GM23248 (cell line): Measurements from ENCODE around the gene IFNA5. TPM values are rescaled to one million over a fixed set of nuclear protein-coding genes. Genes with fewer than 3 reads are reported as not detected.

Experiments used
- DNase-seq: peaks from one replicate; pipeline ENCODE4 v3.0.0-alpha.2; 2015
- H2AFZ ChIP-seq: fragments of 200-600 bp; sonication (generic); 2 replicates; pipeline ENCODE4 v1.6.1; 2016; ENCODE audit warnings: antibody characterized with exemption
- H3F3A ChIP-seq: fragments of 200-600 bp; sonication (generic); 2 replicates; pipeline ENCODE4 v1.6.1; 2016; ENCODE audit warnings: mild to moderate bottlenecking, antibody characterized with exemption, mixed run types; ENCODE audit not compliant: insufficient read depth
- H3K27ac ChIP-seq: fragments of 200-600 bp; sonication (generic); 2 replicates; pipeline ENCODE4 v1.5.1; 2016; ENCODE audit warnings: mild to moderate bottlenecking
- H3K27me3 ChIP-seq: fragments of 200-600 bp; sonication (generic); replicated peaks from 2 replicates; pipeline ENCODE4 v1.6.1; 2016; ENCODE audit warnings: mild to moderate bottlenecking; ENCODE audit not compliant: insufficient read depth
- H3K36me3 ChIP-seq: fragments of 200-600 bp; sonication (generic); 2 replicates; pipeline ENCODE4 v1.6.1; 2016; ENCODE audit warnings: low read depth, mild to moderate bottlenecking
- H3K4me1 ChIP-seq: fragments of 200-600 bp; sonication (generic); 2 replicates; pipeline ENCODE4 v1.6.1; 2016; ENCODE audit warnings: mild to moderate bottlenecking; ENCODE audit not compliant: insufficient read depth
- H3K4me2 ChIP-seq: fragments of 200-600 bp; sonication (generic); one replicate; pipeline ENCODE4 v1.6.1; 2016; ENCODE audit warnings: mild to moderate bottlenecking; ENCODE audit not compliant: unreplicated experiment
- H3K4me3 ChIP-seq: fragments of 200-600 bp; sonication (generic); 2 replicates; pipeline ENCODE4 v1.5.1; 2016; ENCODE audit warnings: mild to moderate bottlenecking
- H3K79me2 ChIP-seq: fragments of 200-600 bp; sonication (generic); 2 replicates; pipeline ENCODE4 v1.6.1; 2016; ENCODE audit warnings: mild to moderate bottlenecking; ENCODE audit not compliant: insufficient read depth
- H3K9ac ChIP-seq: fragments of 200-600 bp; sonication (generic); 2 replicates; pipeline ENCODE4 v1.6.1; 2016; ENCODE audit warnings: mild to moderate bottlenecking
- H3K9me2 ChIP-seq: fragments of 200-600 bp; sonication (generic); 2 replicates; pipeline ENCODE4 v1.6.1; 2016; ENCODE audit warnings: mixed run types, mild to moderate bottlenecking, moderate library complexity; ENCODE audit not compliant: insufficient read depth
- H3K9me3 ChIP-seq: fragments of 200-600 bp; sonication (generic); one replicate; pipeline ENCODE4 v1.6.1; 2017; ENCODE audit warnings: low read depth
- H4K20me1 ChIP-seq: fragments of 200-600 bp; sonication (generic); 2 replicates; pipeline ENCODE4 v1.6.0; 2016; ENCODE audit not compliant: insufficient read depth
- EZH2 ChIP-seq: fragments of 200-600 bp; sonication (generic); IDR thresholded peaks from 2 replicates; pipeline ENCODE4 v1.6.1; 2018; ENCODE audit warnings: antibody characterized with exemption, mild to moderate bottlenecking; ENCODE audit not compliant: insufficient read depth, poor library complexity, severe bottlenecking
- EZH2phosphoT487 ChIP-seq: fragments of 200-600 bp; sonication (generic); IDR thresholded peaks from 2 replicates; pipeline ENCODE4 v1.6.1; 2018; ENCODE audit warnings: antibody characterized with exemption, moderate library complexity, mild to moderate bottlenecking, low read depth; ENCODE audit not compliant: insufficient read depth
- WGBS, 2 experiments: methylation state at CpG; one replicate each; pipeline ENCODE4 v1.1.6; 2015 to 2017; ENCODE audit warnings: low lambda C conversion rate in 2 of 2, low coverage in 1 of 2; ENCODE audit errors: missing lambda C conversion rate in 2 of 2; 5-methylcytosine and 5-hydroxymethylcytosine counted together
- in situ Hi-C: fragments of 300-500 bp; cut with MboI; formaldehyde crosslinking; loops from 2 replicates; pipeline ENCODE4 v1.15.0; 2020
- polyA plus RNA-seq: library from polyadenylated mRNA; unstranded; fragments of >200 nt; fragmentation: Nextera tagmentation; extraction: Ambion mirVana; gene quantifications from 2 replicates; pipeline ENCODE4 v1.2.1, GENCODE V29; 2016
- total RNA-seq: library from RNA; depleted of rRNA; stranded (reverse); fragments of >200 nt; shearing (Covaris generic); gene quantifications from 2 replicates; pipeline ENCODE4 v1.2.3, GENCODE V29; 2014; rRNA removed

The IFNA5 gene
- total RNA-seq (not detected in 2 replicates), polyA plus RNA-seq (not detected in 2 replicates)

DNA sequence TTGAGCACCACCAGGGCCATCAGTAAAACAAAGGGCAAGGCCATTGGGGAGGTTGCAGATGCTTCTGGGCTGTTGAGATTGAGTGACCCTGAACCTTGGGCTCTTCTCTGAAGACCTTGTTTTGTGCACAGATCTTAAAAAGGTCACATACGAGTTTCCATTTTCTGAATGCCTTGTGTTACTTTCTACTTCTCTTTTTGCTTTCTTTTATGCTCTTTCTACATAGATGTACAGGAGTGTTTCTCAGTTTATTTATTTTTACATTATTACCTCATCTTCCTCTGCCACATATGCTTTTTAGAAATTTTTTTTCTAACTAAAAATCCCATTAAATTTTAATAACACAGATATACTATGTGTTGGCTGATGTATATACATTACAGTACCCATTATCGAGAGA is at the start of gene IFNA5:
Gene IFNA5 (minus strand): TSS at position 101 of the 400 bp plus-strand sequence. CDS start 57 bp downstream, at position 44.
- TF ChIP-seq EZH2: no peak
- no peak for TF ChIP-seq EZH2phosphoT487
- Histone ChIP-seq H3K9me2 (no peaks in the 10 kb centered on the region), H2AFZ (no peak within 1 kb of the TSS), H3K9ac (no peak within 1 kb of the TSS), H3K4me3 (no peak within 1 kb of the TSS), H3K27me3 (peaks cover 73% of the 10 kb centered on the region), H3K4me1 (no peaks in the 10 kb centered on the region), H4K20me1 (no peaks in the 10 kb centered on the region), H3K79me2 (no peaks in the 10 kb centered on the region), H3K27ac (no peak within 1 kb of the TSS), H3K4me2 (no peak within 1 kb of the TSS), H3K9me3 (no peaks in the 10 kb centered on the region), H3F3A (no peaks in the 10 kb centered on the region), H3K36me3 (no peaks in the 10 kb centered on the region)
- WGBS, 2 experiments: 70 to 80% methylated on average over 2 of the region's 2 CpGs
- DNase-seq: no peak
- in situ Hi-C loops: no loop called here

DNA sequence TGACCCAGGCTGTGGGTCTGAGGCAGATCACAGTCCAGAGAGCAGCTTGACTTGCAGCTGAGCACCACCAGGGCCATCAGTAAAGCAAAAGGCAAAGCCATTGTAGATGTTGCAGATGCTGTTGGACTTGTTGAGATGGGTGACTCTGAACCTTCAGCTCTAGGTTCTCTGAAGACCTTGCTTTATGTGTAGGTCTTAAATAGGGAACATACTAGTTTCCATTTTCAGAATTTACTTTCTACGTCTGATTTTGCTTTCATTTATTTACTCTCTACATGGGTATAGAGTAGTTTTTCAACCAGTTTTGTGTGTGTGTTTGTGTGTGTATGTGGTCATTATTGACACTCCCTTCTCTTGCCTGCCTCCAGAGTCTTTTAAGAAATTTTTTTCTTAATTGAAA is 45.7 kb upstream of the IFNA5 start, which contains the start of gene IFNA6:
Gene IFNA6 (minus strand): TSS at position 101 of the 400 bp plus-strand sequence. CDS start 0 bp downstream, at position 101.
- DNase-seq: no peak
- no peak within 1 kb of the TSS for H2AFZ ChIP-seq
- WGBS, 2 experiments: 50 to 61% methylated on average over 1 of the region's 1 CpG
- H4K20me1 ChIP-seq: no peaks in the 10 kb centered on the region
- H3K9me2 ChIP-seq: no peaks in the 10 kb centered on the region
- TF ChIP-seq EZH2phosphoT487 (no peak), EZH2 (no peak)
- H3K9ac ChIP-seq: no peak within 1 kb of the TSS
- no peak within 1 kb of the TSS for H3K4me3 ChIP-seq
- H3K9me3 ChIP-seq: no peaks in the 10 kb centered on the region
- H3K27ac ChIP-seq: no peak within 1 kb of the TSS
- in situ Hi-C loops: no loop called here
- H3K4me1 ChIP-seq: no peaks in the 10 kb centered on the region
- H3K4me2 ChIP-seq: no peak within 1 kb of the TSS
- H3K27me3 ChIP-seq: peaks cover 55% of the 10 kb centered on the region
- no peaks in the 10 kb centered on the region for H3K79me2 ChIP-seq
- no peaks in the 10 kb centered on the region for H3K36me3 ChIP-seq
- H3F3A ChIP-seq: no peaks in the 10 kb centered on the region

DNA sequence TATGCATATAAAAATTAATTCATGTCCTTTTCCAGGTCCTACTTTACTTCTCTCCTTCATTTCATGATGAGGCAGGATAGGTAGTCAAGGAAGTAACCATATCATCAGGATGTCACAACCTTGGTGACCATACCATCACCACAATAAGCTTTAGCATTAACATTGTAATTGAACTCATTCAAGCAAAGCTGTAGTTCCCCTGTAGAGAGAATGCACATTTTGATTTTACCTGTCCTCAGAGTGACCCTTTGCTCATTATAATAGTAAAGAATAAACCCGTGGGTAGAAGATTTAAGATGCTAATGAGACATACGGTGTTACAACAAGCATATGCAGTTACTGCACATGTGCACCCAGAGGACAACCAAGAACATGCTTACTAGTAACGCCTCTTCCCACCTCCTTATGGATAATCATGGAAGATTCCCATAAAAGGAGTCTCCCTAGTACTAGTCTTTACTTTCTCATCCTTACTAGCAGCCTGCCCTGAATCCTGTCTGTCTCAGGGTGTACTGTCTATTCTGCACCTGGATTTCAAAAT is 43.4 kb upstream of the IFNA5 start:
- Histone ChIP-seq H2AFZ (no peak overlapping the region), H3K36me3 (no peaks in the 10 kb centered on the region), H3K9ac (no peak overlapping the region), H3K9me3 (no peaks in the 10 kb centered on the region), H3K27me3 (peaks cover 39% of the 10 kb centered on the region), H3F3A (no peaks in the 10 kb centered on the region), H4K20me1 (no peaks in the 10 kb centered on the region), H3K4me2 (no peak overlapping the region), H3K4me1 (no peaks in the 10 kb centered on the region), H3K9me2 (no peaks in the 10 kb centered on the region), H3K79me2 (no peaks in the 10 kb centered on the region), H3K27ac (no peak overlapping the region), H3K4me3 (no peak overlapping the region)
- DNase-seq: no peak
- in situ Hi-C loops: no loop called here
- WGBS, 2 experiments: 27 to 32% methylated on average over 3 of the region's 3 CpGs
- no peak for TF ChIP-seq EZH2phosphoT487
- no peak for TF ChIP-seq EZH2

DNA sequence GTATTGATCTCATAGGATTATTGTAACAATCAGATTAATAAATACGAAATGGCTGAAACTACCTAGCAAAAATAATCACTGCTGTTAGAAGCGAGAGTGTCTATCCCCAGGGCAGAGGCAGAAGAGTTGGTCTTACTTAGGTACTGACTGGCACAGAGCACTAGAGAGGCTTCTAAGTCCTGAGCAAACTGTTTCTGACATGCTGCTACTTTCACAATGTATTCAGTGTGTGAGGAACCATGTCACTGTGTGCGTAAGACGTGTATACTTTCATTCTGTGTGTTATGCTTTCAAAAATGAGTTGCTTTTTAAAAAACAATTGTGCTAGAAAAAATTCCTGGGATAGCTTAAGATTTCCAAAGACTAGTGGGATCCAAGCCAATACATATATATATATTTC is 35.6 kb upstream of the IFNA5 start:
- peaks cover 1% of the 10 kb centered on the region; the same call in 1 of the 2 replicates for H3K79me2 ChIP-seq
- no peaks in the 10 kb centered on the region for H3K9me3 ChIP-seq
- in situ Hi-C loops: no loop called here
- no peak overlapping the region for H3K4me2 ChIP-seq
- H3K9ac ChIP-seq: no peak overlapping the region
- no peak overlapping the region for H3K4me3 ChIP-seq
- 82 to 83% methylated on average over 4 of the region's 4 CpGs for WGBS, 2 experiments
- H3K36me3 ChIP-seq: no peaks in the 10 kb centered on the region
- no peaks in the 10 kb centered on the region for H3K9me2 ChIP-seq
- no peak overlapping the region for H2AFZ ChIP-seq
- no peaks in the 10 kb centered on the region for H3F3A ChIP-seq
- TF ChIP-seq EZH2 (no peak), EZH2phosphoT487 (no peak)
- H4K20me1 ChIP-seq: no peaks in the 10 kb centered on the region
- H3K4me1 ChIP-seq: peaks cover 4% of the 10 kb centered on the region
- DNase-seq: no peak
- H3K27me3 ChIP-seq: 0 out of 2 replicates have a peak, but pooled peaks cover 3% of the 10 kb centered on the region
- H3K27ac ChIP-seq: no peak overlapping the region
